Stimulated activated CD4-positive, alpha-beta T cell treated with anti-CD3 and anti-CD28 coated beads, Interleukin-2, amount 100 ng/mL, for 4 hours (primary cell): Measurements from ENCODE around the gene CACNA2D3.

Source experiments
- DNase-seq: peaks from one replicate; pipeline ENCODE4 v3.0.0-alpha.2; 2020; ENCODE audit warnings: low read depth

The CACNA2D3 gene

DNA sequence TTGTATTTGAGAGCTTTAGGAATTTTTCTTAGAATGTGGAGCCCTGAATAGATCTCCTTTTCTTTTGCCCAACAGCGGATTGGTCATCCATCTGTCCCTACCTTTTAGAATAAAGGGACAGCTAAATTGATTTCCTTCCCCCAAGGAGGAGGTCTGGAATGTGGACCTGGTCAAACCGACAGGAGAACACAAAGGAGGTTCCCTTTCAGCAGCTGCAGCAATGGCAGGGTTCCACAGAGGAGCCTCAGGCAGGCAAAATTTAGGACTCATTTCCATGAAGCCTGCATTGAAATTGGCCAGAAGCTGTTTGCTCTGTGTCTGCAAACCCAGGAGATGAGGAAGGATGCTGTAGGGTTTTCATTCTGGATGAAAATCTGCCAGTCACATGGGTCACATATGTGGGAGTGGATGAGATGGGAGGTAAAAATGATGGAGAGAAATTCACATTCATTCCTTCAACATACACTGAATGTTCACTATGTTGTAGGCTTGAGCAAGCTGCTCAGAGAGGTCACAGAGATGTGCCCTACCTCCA lies 728.2 kb downstream of the CACNA2D3 start:
- no peak for DNase-seq

DNA sequence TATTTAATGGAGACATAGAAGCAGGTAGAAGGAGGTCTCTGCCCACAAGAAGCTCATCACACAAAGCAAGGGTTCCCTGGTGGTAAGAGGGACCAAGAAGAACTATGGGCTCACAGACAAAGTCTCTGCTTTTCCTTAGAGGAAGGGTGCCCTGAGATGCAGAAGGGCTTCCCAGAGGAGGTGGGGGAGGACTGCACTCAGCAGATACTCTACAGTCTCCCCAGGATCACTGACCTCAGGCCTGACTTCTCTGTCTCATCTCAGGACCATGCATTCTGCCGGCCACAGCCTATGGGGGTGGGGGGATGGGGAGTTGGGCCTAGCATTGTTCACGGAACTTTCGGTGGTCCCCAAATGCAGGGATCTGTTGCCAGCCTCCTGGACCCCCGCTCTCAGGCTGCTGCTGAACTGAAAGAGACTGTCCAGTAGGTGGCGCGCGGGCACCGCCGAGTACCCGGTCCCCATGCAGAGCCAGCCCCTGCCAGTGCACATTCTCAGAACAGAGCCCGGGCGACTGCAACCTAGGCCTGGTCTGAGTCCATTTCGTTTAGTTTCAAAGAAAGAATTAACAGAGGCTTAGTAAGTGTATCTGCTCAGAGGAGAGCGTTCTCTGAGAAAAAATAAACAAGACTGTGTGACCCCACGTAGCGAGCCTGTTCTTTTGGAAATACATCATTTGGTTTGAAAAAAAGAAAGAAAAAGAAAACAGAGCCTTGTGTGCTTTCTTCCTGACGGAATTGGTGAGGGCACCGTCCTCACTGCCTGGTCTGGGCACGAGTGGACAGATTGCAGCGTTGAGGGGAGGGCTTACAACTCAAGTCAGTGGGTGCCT lies 731.4 kb downstream of the CACNA2D3 start:
- no peak for DNase-seq

- DNase-seq = no peak
Observed at GRCh38 chr3:54856271-54856670, 733.9 kb downstream of the CACNA2D3 start.

GRCh38 chr3:54857343-54857742 lies 735.0 kb downstream of the CACNA2D3 start:
- no peak for DNase-seq

GRCh38 chr3:54858093-54858785 lies 735.9 kb downstream of the CACNA2D3 start:
- no peak for DNase-seq

- DNase-seq = no peak
Observed at GRCh38 chr3:54859184-54859583, 736.8 kb downstream of the CACNA2D3 start.

DNA sequence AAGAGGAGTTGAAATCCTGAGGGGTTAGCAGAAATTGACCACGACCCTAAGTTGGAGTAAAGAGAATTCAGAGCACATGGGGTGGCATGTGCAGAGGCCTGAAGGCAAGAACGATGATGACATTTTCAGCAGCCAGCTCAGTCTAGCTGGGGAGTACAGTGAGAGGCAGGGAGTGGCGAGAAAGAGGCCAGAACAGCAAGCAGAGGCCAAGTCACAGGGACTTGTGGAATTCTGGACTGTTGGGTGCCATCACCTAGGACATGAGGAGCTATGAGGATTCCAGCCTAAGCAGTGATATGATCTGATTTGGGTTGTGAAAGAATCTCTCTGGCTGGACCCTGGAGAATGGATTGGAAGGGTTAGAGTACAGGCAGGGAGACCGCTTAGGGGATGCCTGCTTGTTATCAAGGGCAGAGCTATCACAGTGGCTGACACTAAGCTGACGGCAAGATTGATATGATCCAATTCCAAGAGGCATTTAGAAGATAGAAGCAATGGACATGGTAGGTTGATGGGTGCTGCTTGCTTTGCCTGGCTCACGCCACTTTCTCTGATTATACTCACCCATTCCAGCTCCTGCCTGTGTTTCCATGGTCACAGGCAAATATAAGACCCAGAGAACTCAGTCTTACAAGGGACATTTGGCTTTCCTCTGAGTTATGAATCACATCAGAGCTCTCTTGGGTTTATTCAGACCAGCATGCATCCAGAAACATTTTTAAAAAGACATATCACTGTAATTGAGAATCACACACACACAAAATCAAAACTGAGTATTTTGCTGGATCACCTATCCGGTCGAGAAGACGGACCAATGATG lies 739.1 kb downstream of the CACNA2D3 start:
- no peak for DNase-seq

DNA sequence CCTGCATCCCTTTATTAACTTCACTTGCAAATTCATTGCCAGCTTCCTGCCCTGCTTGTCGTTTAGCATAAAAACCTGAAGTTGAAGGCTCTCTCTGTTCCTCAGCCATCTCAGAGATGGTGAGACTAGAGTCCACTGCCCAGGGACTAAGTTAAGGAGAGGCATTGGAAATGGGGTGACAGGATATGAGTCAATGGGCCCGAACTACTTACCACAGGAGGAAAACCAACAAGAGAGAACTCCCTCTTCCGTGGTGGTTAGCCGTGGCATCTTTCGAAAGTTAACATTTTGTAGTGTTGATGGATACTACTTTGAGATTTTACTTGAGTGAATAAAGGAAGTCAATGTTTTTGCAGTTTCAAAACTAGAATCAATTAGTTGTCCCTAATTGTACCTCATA lies 740.2 kb downstream of the CACNA2D3 start:
- no peak for DNase-seq

GRCh38 chr3:54863366-54863765 lies 741.0 kb downstream of the CACNA2D3 start:
- no peak for DNase-seq

GRCh38 chr3:54863786-54864185 lies 741.4 kb downstream of the CACNA2D3 start:
- no peak for DNase-seq

- no peak for DNase-seq
Observed at GRCh38 chr3:54865316-54865715, 743.0 kb downstream of the CACNA2D3 start.

- DNase-seq = no peak
Observed at GRCh38 chr3:54866251-54866650, 743.9 kb downstream of the CACNA2D3 start.

DNA sequence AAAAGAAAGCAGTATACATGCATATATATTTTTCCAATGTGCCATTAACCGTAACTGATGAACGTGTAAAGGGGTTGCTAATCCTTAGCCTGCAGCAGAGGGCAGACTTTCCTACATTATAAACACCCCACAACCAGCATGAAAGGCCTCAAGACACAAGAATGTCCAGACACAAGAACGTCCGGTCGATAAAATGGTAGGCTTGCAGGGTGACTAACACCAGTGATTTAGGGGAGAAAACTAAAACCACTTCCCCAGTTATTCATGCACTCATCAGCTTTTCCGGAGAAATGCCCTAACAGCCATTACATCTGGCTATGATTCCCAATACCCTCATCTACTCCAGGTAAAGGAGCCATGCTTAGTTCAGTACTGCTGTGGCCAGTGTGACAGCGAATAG lies 748.1 kb downstream of the CACNA2D3 start:
- DNase-seq = no peak

GRCh38 chr3:54871867-54872266 lies 749.5 kb downstream of the CACNA2D3 start:
- DNase-seq = no peak

DNA sequence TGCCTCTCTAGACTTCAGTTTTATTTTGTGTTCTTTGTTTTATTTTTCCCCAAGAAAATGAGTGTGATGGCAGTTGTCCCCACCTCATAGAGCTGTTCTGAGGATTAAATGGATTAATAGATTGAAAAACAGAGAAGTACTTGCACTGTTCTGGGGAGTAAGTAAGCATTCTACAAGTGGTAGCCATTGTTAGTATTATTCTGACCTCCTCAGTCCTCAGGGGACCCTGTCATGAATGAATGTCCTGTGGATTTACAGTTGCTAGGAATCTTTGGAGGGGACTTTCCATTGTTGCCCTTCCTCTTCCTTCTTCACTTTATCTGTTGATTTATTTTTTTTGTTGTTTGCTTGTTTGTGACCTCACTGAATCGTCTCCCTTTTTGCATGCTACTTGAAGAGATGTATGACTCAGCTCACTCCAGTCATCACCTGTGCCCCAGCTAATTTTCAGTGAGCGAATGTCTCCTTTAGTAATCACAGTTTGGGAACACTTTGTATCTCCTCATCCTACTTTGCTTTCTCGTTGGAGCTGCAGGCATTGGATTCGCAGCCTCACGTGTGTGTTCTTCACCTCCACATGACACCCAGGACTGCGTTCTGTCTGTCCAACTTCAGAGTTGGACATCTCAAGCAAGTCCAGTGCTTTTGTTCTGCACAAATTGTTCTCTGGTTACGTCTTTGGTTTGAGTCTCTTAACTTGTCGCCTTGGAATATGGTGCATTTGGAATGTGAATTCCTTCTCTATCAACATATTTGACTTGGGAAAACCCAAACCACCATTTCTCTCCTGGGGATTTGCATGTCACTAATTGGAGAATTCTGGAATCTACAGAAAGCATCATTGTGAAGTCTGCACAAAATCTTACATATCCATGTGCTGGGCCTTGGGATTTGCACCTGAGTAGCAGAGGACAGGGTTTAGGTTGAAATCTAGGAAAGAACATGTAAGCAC lies 751.0 kb downstream of the CACNA2D3 start:
- no peak for DNase-seq

GRCh38 chr3:54874816-54875556 lies 752.6 kb downstream of the CACNA2D3 start:
- no peak for DNase-seq

DNA sequence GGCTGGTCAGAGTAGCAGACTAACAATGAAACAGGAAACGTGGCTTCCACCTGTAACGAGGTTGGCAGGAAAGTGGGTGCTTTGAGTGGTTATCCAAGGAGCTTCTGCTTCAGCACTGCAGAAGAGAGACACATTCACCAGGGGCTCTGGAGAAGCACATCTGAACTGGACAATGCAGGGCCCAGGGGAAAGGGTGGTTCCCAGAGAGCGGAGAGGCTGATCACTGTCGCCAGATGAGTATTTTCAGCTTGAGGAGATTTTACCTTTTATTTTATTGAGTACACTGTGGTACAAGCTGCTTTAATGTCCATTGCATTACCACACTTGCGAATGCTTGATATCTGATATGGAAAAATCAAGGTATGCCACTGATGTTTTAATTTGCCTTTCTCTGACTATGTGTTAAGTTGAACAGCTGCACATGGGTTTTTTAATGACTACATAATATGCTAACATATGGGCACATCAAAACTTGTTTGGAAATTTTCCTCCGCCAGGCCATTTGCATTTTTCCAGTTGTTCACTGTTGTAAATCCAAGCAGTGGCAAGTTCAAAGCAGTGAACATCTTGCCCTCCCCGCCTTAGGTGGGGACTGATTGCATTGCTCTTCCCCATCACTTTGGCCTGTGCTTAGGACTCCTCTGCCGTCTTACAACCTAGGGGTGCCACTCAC lies 753.4 kb downstream of the CACNA2D3 start:
- no peak for DNase-seq

DNA sequence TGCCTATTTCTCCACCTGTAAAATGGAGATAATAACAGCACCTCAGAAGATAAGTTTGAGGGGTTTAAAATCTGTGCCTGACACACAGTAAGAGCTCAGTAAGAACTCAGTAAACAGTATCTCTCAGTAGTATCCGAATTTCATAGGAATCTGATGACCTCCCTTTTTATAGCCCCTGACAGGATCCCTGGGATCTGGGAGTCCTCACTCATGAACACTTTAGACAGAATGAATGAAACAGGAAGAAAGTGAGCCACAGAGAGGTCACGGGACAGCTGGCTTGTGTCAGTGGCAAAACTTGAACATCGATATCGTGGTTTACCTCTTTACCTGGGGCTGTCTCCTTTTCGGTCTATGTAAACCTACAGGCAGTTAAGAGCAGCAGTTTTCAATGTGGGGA lies 754.3 kb downstream of the CACNA2D3 start:
- DNase-seq = no peak

DNA sequence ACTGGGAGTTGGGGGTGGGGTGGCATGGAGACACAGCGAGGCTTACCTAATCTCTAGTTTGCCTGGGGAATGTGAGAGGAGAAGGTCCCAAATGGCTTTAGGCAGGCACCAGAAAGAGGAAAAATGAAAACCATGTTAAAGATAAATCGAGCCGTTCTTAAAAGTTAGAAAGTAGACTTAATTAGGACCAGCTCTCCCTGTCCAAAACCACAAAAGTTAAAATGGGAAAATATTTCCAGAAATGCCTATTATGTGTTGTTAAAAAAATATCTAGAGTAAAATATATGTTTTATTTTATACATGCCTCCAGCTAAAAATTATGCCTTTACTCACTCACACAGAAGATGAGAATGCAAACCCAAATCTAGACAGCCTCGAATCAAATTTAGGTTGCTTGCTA lies 755.4 kb downstream of the CACNA2D3 start:
- no peak for DNase-seq

- DNase-seq = no peak
Observed at GRCh38 chr3:54878145-54878544, 755.8 kb downstream of the CACNA2D3 start.
